ENCODE data around the gene SDHAF1. TPM values are rescaled to one million over a fixed set of nuclear protein-coding genes. Genes with fewer than 3 reads are reported as not detected.
"Not testable (repeated sequence)": the region's sequence is repeated elsewhere in the genome, so short reads cannot be mapped to it uniquely, and the experiment has no call there.

The SDHAF1 gene
- total RNA-seq, 4 donors from 2014 or later = 30.3 to 83.8 (median 55.4) TPM

GRCh38 chr19:36032251-36033104 lies 37.5 kb downstream of the SDHAF1 start, which contains the start of gene CLIP3:
Gene CLIP3, minus strand, starts transcription at chr19:36032873. Its CDS starts 516 bp downstream, at chr19:36032357.
- Histone ChIP-seq H3K9me3 (no peaks in the 10 kb centered on the region), H3K4me3 (peak within 1 kb of the TSS; percentile 36 to 65 (median 40)), H3K4me1 (peaks cover 0 to 12% (median 3%) of the 10 kb centered on the region in 4 donors), H3K36me3 (no peaks in the 10 kb centered on the region), H3K27me3 (no peaks in the 10 kb centered on the region), H3K27ac (peak within 1 kb of the TSS; percentile 37 to 81 (median 65))
- peak; percentile 45 for DNase-seq
- TF ChIP-seq EP300 (IDR thresholded peaks at IDR 0.05; ENCODE audit: low read depth) (no peak), POLR2A (IDR thresholded peaks at IDR 0.05) (no peak), CTCF (IDR thresholded peaks at IDR 0.05) (peak in 1 of 5 experiments; percentile 24), POLR2AphosphoS5 (IDR thresholded peaks at IDR 0.05) (peak in 1 of 3 donors; percentile 20)
- intact Hi-C loops (cut with DNase I; ENCODE audit: low total_unique reads) = no loop called here
- WGBS, 2 donors (ENCODE audit: low coverage in 1 of 2) = 20 to 55% methylated on average over 1 to 41 of the region's 51 CpGs
- in situ Hi-C loops (cut with MboI; ENCODE audit: low pct_ligation_motif_present in 1 of 4, low pct_unique_long_range_greater_than_20kb in 1 of 4, low sequenced_read_pairs in 3 of 4) = no loop called here

DNA sequence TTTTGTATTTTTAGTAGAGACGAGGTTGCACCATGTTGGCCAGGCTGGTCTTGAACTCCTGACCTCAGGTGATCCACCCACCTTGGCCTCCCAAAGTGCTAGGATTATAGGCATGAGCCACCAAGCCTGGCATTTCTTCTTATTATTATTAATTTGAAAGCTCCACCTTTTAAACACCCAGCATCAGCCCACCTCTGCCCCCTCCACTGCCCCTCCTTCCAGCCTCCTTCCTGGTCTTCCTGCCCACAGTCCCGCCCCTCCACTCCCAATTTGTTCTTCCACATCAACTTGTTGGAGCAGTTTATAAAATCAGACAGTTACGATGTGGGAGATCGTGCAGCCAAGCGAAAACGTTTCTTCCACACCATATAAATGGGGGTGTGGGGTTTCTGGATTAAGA lies 45.5 kb downstream of the SDHAF1 start:
- Histone ChIP-seq H3K9me3 (no peaks in the 10 kb centered on the region), H3K4me3 (no peak overlapping the region), H3K4me1 (peaks cover 0 to 20% (median 6%) of the 10 kb centered on the region in 4 donors), H3K27ac (peak overlapping the region in 2 of 4 donors; percentile 39 to 48), H3K27me3 (no peaks in the 10 kb centered on the region), H3K36me3 (peaks cover 0 to 6% (median 0%) of the 10 kb centered on the region in 4 donors)
- WGBS, 2 donors (ENCODE audit: low coverage in 1 of 2) = 73 to 83% methylated on average over 5 to 6 of the region's 6 CpGs
- DNase-seq = no peak
- in situ Hi-C loops (cut with MboI; ENCODE audit: low pct_ligation_motif_present in 1 of 4, low pct_unique_long_range_greater_than_20kb in 1 of 4, low sequenced_read_pairs in 3 of 4) (no loop called here), intact Hi-C loops (cut with DNase I; ENCODE audit: low total_unique reads) (no loop called here)
- TF ChIP-seq EP300 (IDR thresholded peaks at IDR 0.05; ENCODE audit: low read depth) = no peak
- no peak for TF ChIP-seq POLR2A (IDR thresholded peaks at IDR 0.05)
- no peak for TF ChIP-seq POLR2AphosphoS5 (IDR thresholded peaks at IDR 0.05)
- TF ChIP-seq CTCF (IDR thresholded peaks at IDR 0.05) = no peak

DNA sequence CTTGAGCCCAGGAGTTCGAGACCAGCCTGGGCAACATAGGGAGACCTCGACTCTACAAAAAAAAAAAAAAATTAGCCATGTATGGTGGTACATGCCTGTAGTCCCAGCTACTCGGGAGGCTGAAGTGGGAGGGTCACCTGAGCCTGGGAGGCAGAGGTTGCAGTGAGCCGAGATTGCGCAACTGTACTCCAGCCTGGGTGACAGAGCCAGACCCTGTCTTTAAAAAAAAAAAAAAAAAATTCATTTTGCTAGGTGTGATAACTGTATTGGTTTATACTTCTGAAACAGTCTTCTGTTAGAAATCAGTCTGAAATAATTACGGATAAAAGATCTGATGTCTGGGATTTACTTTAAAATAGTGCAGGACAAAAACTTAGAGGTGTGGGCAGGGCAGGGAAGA lies 46.1 kb downstream of the SDHAF1 start:
- H3K4me1 ChIP-seq = peaks cover 0 to 20% (median 6%) of the 10 kb centered on the region in 4 donors
- WGBS, 2 donors (ENCODE audit: low coverage in 1 of 2) = 87 to 93% methylated on average over 5 to 6 of the region's 6 CpGs
- H3K36me3 ChIP-seq; H3K4me3 ChIP-seq; H3K9me3 ChIP-seq; H3K27me3 ChIP-seq; DNase-seq; in situ Hi-C loops (cut with MboI; ENCODE audit: low pct_ligation_motif_present in 1 of 4, low pct_unique_long_range_greater_than_20kb in 1 of 4, low sequenced_read_pairs in 3 of 4); intact Hi-C loops (cut with DNase I; ENCODE audit: low total_unique reads): not testable (repeated sequence)
- peak overlapping the region; percentile 39 to 73 (median 52) for H3K27ac ChIP-seq

DNA sequence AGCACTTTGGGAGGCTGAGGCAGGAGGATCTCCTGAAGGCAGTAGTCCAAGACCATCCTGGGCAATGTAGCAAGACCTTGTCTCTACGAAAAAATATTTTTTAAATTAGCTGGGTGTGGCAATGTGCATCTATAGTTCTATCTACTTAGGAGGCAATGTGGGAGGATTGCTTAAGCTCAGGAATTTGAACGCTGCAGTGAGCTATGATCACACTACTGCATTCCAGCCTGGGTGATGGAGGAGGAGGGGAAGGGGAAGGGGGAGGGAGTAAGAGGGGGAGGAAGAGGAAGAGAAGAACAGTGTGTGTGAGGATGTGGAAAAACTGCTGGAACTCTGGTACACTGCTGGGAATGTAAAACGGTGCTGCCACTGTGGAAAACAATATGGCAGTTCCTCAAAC lies 46.8 kb downstream of the SDHAF1 start:
- H3K4me3 ChIP-seq = no peak overlapping the region
- no peak for TF ChIP-seq POLR2A (IDR thresholded peaks at IDR 0.05)
- TF ChIP-seq EP300 (IDR thresholded peaks at IDR 0.05; ENCODE audit: low read depth) = no peak
- no peak for TF ChIP-seq POLR2AphosphoS5 (IDR thresholded peaks at IDR 0.05)
- no peak for TF ChIP-seq CTCF (IDR thresholded peaks at IDR 0.05)
- H3K27me3 ChIP-seq = no peaks in the 10 kb centered on the region
- no peak for DNase-seq
- H3K9me3 ChIP-seq = no peaks in the 10 kb centered on the region
- in situ Hi-C loops (cut with MboI; ENCODE audit: low pct_ligation_motif_present in 1 of 4, low pct_unique_long_range_greater_than_20kb in 1 of 4, low sequenced_read_pairs in 3 of 4) = no loop called here
- peak overlapping the region; percentile 39 to 73 (median 61) for H3K27ac ChIP-seq
- peaks cover 0 to 22% (median 6%) of the 10 kb centered on the region in 4 donors for H3K4me1 ChIP-seq
- peaks cover 0 to 6% (median 0%) of the 10 kb centered on the region in 4 donors for H3K36me3 ChIP-seq
- 38 to 42% methylated on average over 3 of the region's 3 CpGs for WGBS, 2 donors (ENCODE audit: low coverage in 1 of 2)
- intact Hi-C loops (cut with DNase I; ENCODE audit: low total_unique reads) = no loop called here
